Lung (tissue), 12 donors: ENCODE results near the gene RNPEPL1. TPM values are rescaled to one million over a fixed set of nuclear protein-coding genes. Genes with fewer than 3 reads are reported as not detected.
"Not testable (repeated sequence)": the region's sequence is repeated elsewhere in the genome, so short reads cannot be mapped to it uniquely, and the experiment has no call there.

ENCODE experiments used
- ATAC-seq: fragments of 200-7000 bp; cut with Tn5 transposase; one replicate; pipeline ENCODE4 v1.9.1; 2020; ENCODE audit warnings: moderate number of reproducible peaks; ENCODE audit not compliant: insufficient read depth, low FRiP score
- DNase-seq, 3 donors: peaks; one replicate each; pipeline ENCODE4 v3.0.0-alpha.2; 2013 to 2017
- H3K27ac ChIP-seq, 2 donors: one replicate each; pipeline ENCODE4 v1.5.1; 2013; ENCODE audit warnings: mild to moderate bottlenecking in 2 of 2, moderate library complexity in 2 of 2, control low read depth in 1 of 2, inconsistent platforms in 1 of 2, low read depth in 1 of 2, low read length in 1 of 2
- H3K27me3 ChIP-seq, 3 donors: one replicate each; pipeline ENCODE4 v1.5.1; 2013; ENCODE audit warnings: low read length in 2 of 3; ENCODE audit not compliant: control insufficient read depth in 3 of 3, insufficient read depth in 3 of 3
- H3K36me3 ChIP-seq, 4 donors: one replicate each; pipeline ENCODE4 v1.5.1; 2013; ENCODE audit warnings: low read length in 4 of 4, mild to moderate bottlenecking in 1 of 4, moderate library complexity in 1 of 4; ENCODE audit not compliant: control insufficient read depth in 4 of 4, insufficient read depth in 4 of 4
- H3K4me1 ChIP-seq, 5 donors: one replicate each; pipeline ENCODE4 v1.5.1; 2013; ENCODE audit warnings: low read length in 5 of 5, mild to moderate bottlenecking in 2 of 5, moderate library complexity in 1 of 5; ENCODE audit not compliant: control insufficient read depth in 5 of 5, insufficient read depth in 5 of 5
- H3K4me3 ChIP-seq: one replicate; pipeline ENCODE4 v1.5.1; 2013; ENCODE audit warnings: mild to moderate bottlenecking, control low read depth, moderate library complexity
- H3K9ac ChIP-seq, 2 donors: one replicate each; pipeline ENCODE4 v1.5.1; 2013; ENCODE audit warnings: low read length in 2 of 2, control low read depth in 1 of 2; ENCODE audit not compliant: insufficient read depth in 1 of 2
- H3K9me3 ChIP-seq, 4 donors: one replicate each; pipeline ENCODE4 v1.5.1; 2013; ENCODE audit warnings: low read length in 3 of 4, mild to moderate bottlenecking in 1 of 4, moderate library complexity in 1 of 4; ENCODE audit not compliant: control insufficient read depth in 4 of 4, insufficient read depth in 3 of 4
- WGBS, 2 donors: extraction: QIAGEN DNeasy Blood & Tissue Kit; methylation state at CpG; one replicate each; pipeline ENCODE4 v1.1.7; 2013; 5-methylcytosine and 5-hydroxymethylcytosine counted together
- polyA plus RNA-seq, 2 donors: library from polyadenylated mRNA; stranded (reverse); fragments of 200-250 nt; gene quantifications; one replicate each; pipeline ENCODE4 v1.2.1, GENCODE V29; 2013
- total RNA-seq, 2 donors: library from RNA; depleted of rRNA in 1 of 2; stranded (reverse); fragments of >200 nt in 1 of 2; gene quantifications; one replicate each; pipeline ENCODE4 v1.2.1, GENCODE V29; 2014 to 2021
- TF ChIP-seq, protein P1 (sequence below): IDR thresholded peaks from 2 replicates; pipeline ENCODE4 v1.5.1; 2012; ENCODE audit warnings: mild to moderate bottlenecking; ENCODE audit errors: control extremely low read depth, extremely low read depth
- donor health status: control.
- donor health status: control.
- donor health status: Bipolar disorder and iron deficiency.
- donor health status: healthy.
- donor health status: DM: yes; HTN: yes; CAD: no.

The RNPEPL1 gene
- total and polyA plus RNA-seq, 4 donors: 24.5 to 235 (median 88.2) TPM

GRCh38 chr2:240531038-240531437 lies 37.2 kb upstream of the RNPEPL1 start:
- Histone ChIP-seq H3K4me1 (no peaks in the 10 kb centered on the region), H3K36me3 (peaks cover 0 to 12% (median 2%) of the 10 kb centered on the region in 4 donors), H3K4me3 (no peak overlapping the region), H3K9me3 (peaks cover 2 to 9% (median 4%) of the 10 kb centered on the region in 4 donors), H3K27me3 (no peaks in the 10 kb centered on the region), H3K27ac (no peak overlapping the region), H3K9ac (no peak overlapping the region)
- ATAC-seq: no peak
- TF ChIP-seq, protein P1, sequence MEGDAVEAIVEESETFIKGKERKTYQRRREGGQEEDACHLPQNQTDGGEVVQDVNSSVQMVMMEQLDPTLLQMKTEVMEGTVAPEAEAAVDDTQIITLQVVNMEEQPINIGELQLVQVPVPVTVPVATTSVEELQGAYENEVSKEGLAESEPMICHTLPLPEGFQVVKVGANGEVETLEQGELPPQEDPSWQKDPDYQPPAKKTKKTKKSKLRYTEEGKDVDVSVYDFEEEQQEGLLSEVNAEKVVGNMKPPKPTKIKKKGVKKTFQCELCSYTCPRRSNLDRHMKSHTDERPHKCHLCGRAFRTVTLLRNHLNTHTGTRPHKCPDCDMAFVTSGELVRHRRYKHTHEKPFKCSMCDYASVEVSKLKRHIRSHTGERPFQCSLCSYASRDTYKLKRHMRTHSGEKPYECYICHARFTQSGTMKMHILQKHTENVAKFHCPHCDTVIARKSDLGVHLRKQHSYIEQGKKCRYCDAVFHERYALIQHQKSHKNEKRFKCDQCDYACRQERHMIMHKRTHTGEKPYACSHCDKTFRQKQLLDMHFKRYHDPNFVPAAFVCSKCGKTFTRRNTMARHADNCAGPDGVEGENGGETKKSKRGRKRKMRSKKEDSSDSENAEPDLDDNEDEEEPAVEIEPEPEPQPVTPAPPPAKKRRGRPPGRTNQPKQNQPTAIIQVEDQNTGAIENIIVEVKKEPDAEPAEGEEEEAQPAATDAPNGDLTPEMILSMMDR: no peak
- 99% methylated on average over 5 of the region's 5 CpGs for WGBS, 2 donors
- DNase-seq: no peak

DNA sequence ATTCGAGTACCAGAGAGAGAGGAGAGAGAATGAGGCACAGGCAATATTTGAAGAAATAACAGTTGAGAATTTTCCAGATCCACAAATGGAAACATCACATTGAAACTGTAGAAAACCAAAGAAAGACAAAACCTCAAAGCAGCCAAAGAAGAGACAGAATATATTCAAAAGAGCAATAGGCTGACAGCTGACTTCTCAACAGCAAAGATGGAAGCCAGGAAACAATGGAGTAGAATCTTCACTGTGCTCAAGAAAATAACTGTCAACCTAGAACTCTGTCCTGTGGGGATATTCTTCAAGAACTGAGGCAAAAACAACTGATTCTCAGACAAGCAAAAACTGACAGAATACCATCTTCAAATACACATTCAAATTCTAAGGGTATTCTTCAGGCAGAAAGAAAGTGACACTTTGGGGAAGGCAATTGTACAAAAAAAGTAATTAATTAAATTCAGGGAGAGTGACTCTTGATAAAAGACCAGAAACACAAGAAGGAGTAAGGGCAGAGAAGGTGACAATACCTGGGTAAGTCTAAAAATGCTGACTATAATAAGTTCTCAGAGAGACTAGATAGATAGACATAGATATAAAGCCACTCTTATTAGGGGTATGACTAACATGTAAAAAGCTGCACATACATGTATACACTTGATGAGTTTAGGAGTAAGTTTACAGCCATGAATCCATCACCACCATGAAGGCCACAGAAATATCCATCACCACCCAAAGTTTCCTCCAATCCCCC lies 36.1 kb upstream of the RNPEPL1 start:
- TF ChIP-seq, protein P1: no peak
- Histone ChIP-seq H3K4me3 (no peak overlapping the region), H3K27ac (no peak overlapping the region), H3K9ac (no peak overlapping the region), H3K36me3 (peaks cover 0 to 11% (median under 1%) of the 10 kb centered on the region in 4 donors), H3K4me1 (no peaks in the 10 kb centered on the region), H3K27me3 (no peaks in the 10 kb centered on the region), H3K9me3 (peaks cover 2 to 9% (median 4%) of the 10 kb centered on the region in 4 donors)
- ATAC-seq (no peak), DNase-seq (no peak)
- WGBS, 2 donors: 94 to 100% methylated on average over 1 of the region's 1 CpG

DNA sequence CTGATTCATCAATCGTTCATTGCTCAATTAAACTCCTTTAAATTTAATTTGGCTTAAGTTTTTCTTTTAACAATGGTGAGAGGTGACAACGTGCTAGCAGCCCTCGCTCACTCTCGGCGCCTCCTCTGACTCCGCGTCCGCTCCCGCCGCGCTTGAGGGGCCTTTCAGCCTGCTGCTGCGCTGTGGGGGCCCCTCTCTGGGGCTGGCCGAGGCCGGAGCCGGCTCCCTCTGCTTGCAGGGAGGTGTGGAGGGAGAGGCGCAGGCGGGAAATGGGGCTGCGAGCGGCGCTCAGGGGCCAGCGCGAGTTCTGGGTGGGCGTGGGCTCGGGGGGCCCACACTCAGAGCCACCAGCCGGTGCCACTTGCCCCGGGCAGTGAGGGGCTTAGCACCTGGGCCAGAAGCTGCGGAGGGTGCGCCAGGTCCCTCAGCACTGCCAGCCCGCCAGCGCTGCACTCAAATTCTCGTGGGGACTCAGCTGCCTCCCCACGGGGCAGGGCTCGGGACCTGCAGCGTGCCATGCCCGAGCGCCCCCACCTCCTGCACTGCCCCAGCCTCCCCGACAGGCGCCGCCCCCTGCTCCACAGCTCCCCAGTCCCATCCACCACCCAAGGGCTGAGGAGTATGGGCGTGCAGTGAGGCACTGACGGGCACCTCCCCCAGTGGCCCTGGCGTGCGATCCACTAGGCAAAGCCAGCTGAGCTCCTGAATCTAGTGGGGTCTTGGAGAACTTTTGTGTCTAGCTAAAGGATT lies 30.1 kb upstream of the RNPEPL1 start:
- no peak overlapping the region for H3K4me3 ChIP-seq
- peaks cover 0 to 2% (median 0%) of the 10 kb centered on the region in 4 donors for H3K9me3 ChIP-seq
- no peaks in the 10 kb centered on the region for H3K4me1 ChIP-seq
- no peaks in the 10 kb centered on the region for H3K27me3 ChIP-seq
- ATAC-seq: no peak
- H3K36me3 ChIP-seq: peaks cover 0 to 12% (median 2%) of the 10 kb centered on the region in 4 donors
- no peak for DNase-seq
- H3K27ac ChIP-seq: no peak overlapping the region
- 95 to 97% methylated on average over 43 of the region's 43 CpGs for WGBS, 2 donors
- H3K9ac ChIP-seq: no peak overlapping the region
- TF ChIP-seq, protein P1: no peak

DNA sequence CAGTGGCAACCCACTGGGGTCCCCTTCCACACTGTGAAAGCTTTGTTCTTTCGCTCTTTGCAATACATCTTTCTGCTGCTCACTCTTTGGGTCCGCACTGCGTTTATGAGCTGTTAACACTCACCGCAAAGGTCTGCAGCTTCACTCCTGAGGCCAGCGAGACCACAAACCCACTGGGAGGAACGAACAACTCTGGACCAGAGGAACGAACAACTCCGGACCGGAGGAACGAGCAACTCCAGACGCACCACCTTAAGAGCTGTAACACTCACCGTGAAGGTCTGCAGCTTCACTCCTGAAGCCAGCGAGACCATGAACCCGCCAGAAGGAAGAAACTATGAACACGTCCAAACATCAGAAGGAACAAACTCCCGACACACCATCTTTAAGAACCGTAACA lies 29.2 kb upstream of the RNPEPL1 start:
- not testable (repeated sequence) for H3K27ac ChIP-seq, H3K9me3 ChIP-seq, H3K27me3 ChIP-seq, H3K4me1 ChIP-seq, H3K4me3 ChIP-seq, H3K9ac ChIP-seq, ATAC-seq, DNase-seq
- WGBS, 2 donors: 98 to 99% methylated on average over 17 of the region's 17 CpGs
- H3K36me3 ChIP-seq: peaks cover 0 to 12% (median 2%) of the 10 kb centered on the region in 4 donors
